ENCODE measurements around the gene UBE2B. TPM values are rescaled to one million over a fixed set of nuclear protein-coding genes. Genes with fewer than 3 reads are reported as not detected.
A peak's percentile ranks its signal among the peaks of the same experiment; 100 is the strongest.

UBE2B gene
- total RNA-seq, 1 experiment from 2014 or later = 39.7 TPM

GRCh38 chr5:134411546-134412266, 40.3 kb downstream of the UBE2B start, which contains the start of gene CDKN2AIPNL (continued):
- TF ChIP-seq ATF2 (CRISPR knock-in tag; IDR thresholded peaks at IDR 0.05; ENCODE audit: borderline replicate concordance, low read depth) (no peak), EMX1 (CRISPR knock-in tag; IDR thresholded peaks at IDR 0.05) (no peak), TEAD1 (CRISPR knock-in tag; IDR thresholded peaks at IDR 0.05) (peak; percentile 81), AFF4 (CRISPR knock-in tag; IDR thresholded peaks at IDR 0.05; ENCODE audit: borderline replicate concordance) (peak; percentile 91; the same call in 1 of the 2 replicates), ATF6 (CRISPR knock-in tag; IDR thresholded peaks at IDR 0.05) (no peak), ZNF512 (CRISPR knock-in tag; IDR thresholded peaks at IDR 0.05; ENCODE audit: borderline replicate concordance) (no peak), MLX (CRISPR knock-in tag; IDR thresholded peaks at IDR 0.05) (0 out of 2 replicates have a peak, but pooled peaks have one; percentile 23), ZNF317 (CRISPR knock-in tag; IDR thresholded peaks at IDR 0.05; ENCODE audit: borderline replicate concordance, low read depth) (no peak), SMAD3 (CRISPR knock-in tag; IDR thresholded peaks at IDR 0.05; ENCODE audit: borderline replicate concordance) (peak; percentile 57; the same call in 1 of the 2 replicates), ZNF671 (CRISPR knock-in tag; IDR thresholded peaks at IDR 0.05) (no peak), NR2C2 (CRISPR knock-in tag; IDR thresholded peaks at IDR 0.05) (0 out of 2 replicates have a peak, but pooled peaks have one; percentile 13), ZBTB43 (CRISPR knock-in tag; IDR thresholded peaks at IDR 0.05) (peak; percentile 90), CTCF (IDR thresholded peaks at IDR 0.05) (no peak), MYBL2 (CRISPR knock-in tag; IDR thresholded peaks at IDR 0.05) (peak; percentile 96), FOXJ3 (CRISPR knock-in tag; IDR thresholded peaks at IDR 0.05; ENCODE audit: borderline replicate concordance) (no peak), ETV6 (CRISPR knock-in tag; IDR thresholded peaks at IDR 0.05) (peak; percentile 85; the same call in 1 of the 2 replicates), HMGA2 (CRISPR knock-in tag; IDR thresholded peaks at IDR 0.05) (no peak), FOXP4 (CRISPR knock-in tag; IDR thresholded peaks at IDR 0.05) (peak; percentile 94), ZNF121 (CRISPR knock-in tag; IDR thresholded peaks at IDR 0.05) (no peak), CREM (CRISPR knock-in tag; IDR thresholded peaks at IDR 0.05) (peak; percentile 83), FOXP1 (CRISPR knock-in tag; IDR thresholded peaks at IDR 0.05; ENCODE audit: borderline replicate concordance) (peak; percentile 97), ZNF138 (CRISPR knock-in tag; conservative IDR thresholded peaks at IDR 0.05) (no peak)
